Epithelial cell of esophagus (primary cell): Measurements from ENCODE around the gene TTC27.
A peak's percentile ranks its signal among the peaks of the same experiment; 100 is the strongest.

ENCODE experiments used
- DNase-seq: peaks from one replicate; pipeline ENCODE4 v3.0.0; 2010; ENCODE audit warnings: low read depth
- H3K4me3 ChIP-seq: 2 replicates; pipeline ENCODE4 v1.5.1; 2011; ENCODE audit warnings: mild to moderate bottlenecking, low read length, control low read depth
- CTCF ChIP-seq: IDR thresholded peaks from 2 replicates; pipeline ENCODE4 v1.5.1; 2011; ENCODE audit warnings: low read depth, mild to moderate bottlenecking, low read length, control low read depth, inconsistent platforms; ENCODE audit not compliant: insufficient read depth; ENCODE audit errors: missing control alignments

TTC27 gene

GRCh38 chr2:32688541-32688940 lies 60.7 kb downstream of the TTC27 start:
- TF ChIP-seq CTCF: no peak
- H3K4me3 ChIP-seq: no peak overlapping the region
- peak; percentile 78 for DNase-seq

GRCh38 chr2:32691678-32692077 lies 63.8 kb downstream of the TTC27 start:
- no peak overlapping the region for H3K4me3 ChIP-seq
- TF ChIP-seq CTCF: no peak
- no peak for DNase-seq

DNA sequence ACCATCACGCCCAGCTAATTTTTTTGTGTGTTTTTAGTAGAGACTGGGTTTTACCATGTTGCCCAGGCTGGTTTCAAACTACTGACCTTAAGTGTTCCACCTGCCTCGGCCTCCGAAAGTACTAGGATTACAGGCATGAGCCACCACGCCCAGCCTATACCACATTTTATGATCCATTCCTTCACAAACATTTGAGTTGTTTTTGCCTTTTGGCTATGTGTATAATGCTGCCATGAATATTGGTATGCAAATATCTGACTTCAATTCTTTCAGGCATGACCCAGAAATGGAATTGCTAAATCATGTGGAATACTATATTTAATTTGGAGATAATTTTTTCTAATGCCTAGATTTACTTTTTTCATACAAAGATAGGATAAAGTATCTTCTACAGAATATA lies 68.6 kb downstream of the TTC27 start:
- no peak for TF ChIP-seq CTCF
- H3K4me3 ChIP-seq: no peak overlapping the region
- DNase-seq: no peak

- TF ChIP-seq CTCF: no peak
- no peak overlapping the region for H3K4me3 ChIP-seq
- DNase-seq: peak; percentile 11
Measured at GRCh38 chr2:32697156-32697555, 69.3 kb downstream of the TTC27 start.

- no peak for TF ChIP-seq CTCF
- H3K4me3 ChIP-seq: no peak overlapping the region
- no peak for DNase-seq
Measured at GRCh38 chr2:32699151-32699550, 71.3 kb downstream of the TTC27 start.

DNA sequence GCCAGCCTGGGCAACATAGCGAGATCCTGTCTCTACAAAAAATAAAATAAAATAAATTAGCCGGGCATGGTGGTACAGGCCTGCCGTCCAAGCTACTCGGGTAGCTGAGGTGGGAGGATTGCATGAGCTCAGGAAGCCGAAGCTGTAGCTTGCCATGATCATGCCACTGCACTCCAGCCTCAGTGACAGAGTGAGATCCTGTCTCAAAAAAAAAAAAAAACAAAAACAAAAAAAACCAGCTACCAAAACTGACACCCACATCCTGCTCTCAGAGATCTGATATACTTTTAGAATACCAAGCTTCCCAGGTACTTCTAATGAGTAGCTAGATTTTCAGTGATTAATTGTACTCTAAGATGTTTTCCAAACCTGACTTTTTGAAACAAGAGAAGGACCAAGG lies 74.0 kb downstream of the TTC27 start:
- no peak overlapping the region for H3K4me3 ChIP-seq
- TF ChIP-seq CTCF: no peak
- no peak for DNase-seq

- H3K4me3 ChIP-seq: no peak overlapping the region
- TF ChIP-seq CTCF: no peak
Measured at GRCh38 chr2:32702303-32703064, 74.6 kb downstream of the TTC27 start.

More at GRCh38 chr2:32702303-32703064, 74.6 kb downstream of the TTC27 start:
- DNase-seq: no peak
